IMR-90 (cell line): ENCODE measurements around the gene IL23R. TPM values are rescaled to one million over a fixed set of nuclear protein-coding genes. Genes with fewer than 3 reads are reported as not detected.

Source experiments
- ATAC-seq: fragments of 200-7000 bp; cut with Tn5 transposase; 2 replicates; pipeline ENCODE4 v1.9.1; 2020; ENCODE audit warnings: low read depth, mild to moderate bottlenecking, moderate library complexity
- BruUV-seq: library from RNA; stranded (reverse); fragments of 400-500 nt; replicated peaks from 2 replicates; lab custom pipeline; 2021; lab: Mats Ljungman, UMichigan
- CTCF ChIA-PET: fragments of 300-600 bp; formaldehyde crosslinking; extraction: SDS; loops from one replicate; lab custom pipeline; 2021; ENCODE audit warnings: antibody characterized with exemption; lab: Yijun Ruan, JAX
- POLR2A ChIA-PET: fragments of 300-600 bp; sonication (Branson Sonifier 250); formaldehyde crosslinking; loops from one replicate; lab custom pipeline; 2022; ENCODE audit warnings: antibody characterized with exemption; ENCODE audit not compliant: unreplicated experiment; lab: Charles Lee
- DNase-seq: peaks from one replicate; pipeline ENCODE4 v3.0.0; 2013
- H2AFZ ChIP-seq: replicated peaks from 2 replicates; pipeline ENCODE3; 2013; ENCODE audit warnings: low read length, mild to moderate bottlenecking; ENCODE audit not compliant: poor library complexity
- H2AK5ac ChIP-seq: 2 replicates; pipeline ENCODE4 v1.6.1; 2013; ENCODE audit warnings: low read depth, low read length, inconsistent platforms
- H2AK9ac ChIP-seq: replicated peaks from 2 replicates; pipeline ENCODE3; 2013; ENCODE audit warnings: mild to moderate bottlenecking, low read depth, low read length, moderate library complexity; ENCODE audit not compliant: poor library complexity
- H2BK120ac ChIP-seq: 2 replicates; pipeline ENCODE4 v1.6.1; 2013; ENCODE audit warnings: low read depth, low read length, inconsistent platforms
- H2BK15ac ChIP-seq: 3 replicates; pipeline ENCODE4 v1.6.1; 2013; ENCODE audit warnings: low read depth, low read length, inconsistent platforms
- H2BK20ac ChIP-seq: 2 replicates; pipeline ENCODE4 v1.6.1; 2013; ENCODE audit warnings: low read depth, mild to moderate bottlenecking, inconsistent platforms, low read length, moderate library complexity
- H2BK5ac ChIP-seq: 2 replicates; pipeline ENCODE4 v1.6.1; 2013; ENCODE audit warnings: mild to moderate bottlenecking, low read depth, low read length, inconsistent platforms; ENCODE audit not compliant: poor library complexity, severe bottlenecking
- H3K14ac ChIP-seq: replicated peaks from 2 replicates; pipeline ENCODE4 v1.6.1; 2013; ENCODE audit warnings: low read depth, low read length, inconsistent platforms
- H3K18ac ChIP-seq: 2 replicates; pipeline ENCODE4 v1.6.1; 2013; ENCODE audit warnings: low read depth, low read length, control low read depth
- H3K23ac ChIP-seq: 2 replicates; pipeline ENCODE4 v1.6.1; 2013; ENCODE audit warnings: low read depth, low read length, inconsistent platforms
- H3K27ac ChIP-seq: 2 replicates; pipeline ENCODE4 v1.5.1; 2013; ENCODE audit warnings: mild to moderate bottlenecking, control low read depth, low read length; ENCODE audit not compliant: insufficient read depth
- H3K27me3 ChIP-seq: 2 replicates; pipeline ENCODE4 v1.6.1; 2013; ENCODE audit warnings: low read length; ENCODE audit not compliant: control insufficient read depth, insufficient read depth
- H3K36me3 ChIP-seq: 2 replicates; pipeline ENCODE4 v1.6.1; 2013; ENCODE audit warnings: low read length, mixed read lengths; ENCODE audit not compliant: control insufficient read depth, insufficient read depth
- H3K4ac ChIP-seq: 2 replicates; pipeline ENCODE4 v1.6.1; 2013; ENCODE audit warnings: low read depth, low read length, inconsistent platforms
- H3K4me1 ChIP-seq: 2 replicates; pipeline ENCODE4 v1.6.1; 2013; ENCODE audit warnings: low read length, mixed read lengths; ENCODE audit not compliant: control insufficient read depth, insufficient read depth
- H3K4me2 ChIP-seq: 2 replicates; pipeline ENCODE4 v1.6.1; 2013; ENCODE audit warnings: low read depth, mild to moderate bottlenecking, control low read depth, low read length, moderate library complexity
- H3K4me3 ChIP-seq: 2 replicates; pipeline ENCODE4 v1.5.1; 2013; ENCODE audit warnings: low read depth, mild to moderate bottlenecking, control low read depth, low read length, moderate library complexity; ENCODE audit not compliant: insufficient read depth
- H3K56ac ChIP-seq: 2 replicates; pipeline ENCODE4 v1.6.1; 2013; ENCODE audit warnings: low read length, inconsistent platforms; ENCODE audit not compliant: insufficient read depth; ENCODE audit errors: extremely low read depth
- H3K79me1 ChIP-seq, 2 experiments: 2 replicates each; pipeline ENCODE4 v1.6.1; 2013; ENCODE audit warnings: low read length in 2 of 2, inconsistent platforms in 1 of 2, low read depth in 1 of 2
- H3K9ac ChIP-seq: 2 replicates; pipeline ENCODE4 v1.6.1; 2013; ENCODE audit warnings: low read depth, low read length, control low read depth
- H3K9me1 ChIP-seq: 2 replicates; pipeline ENCODE4 v1.6.1; 2013; ENCODE audit warnings: low read length, inconsistent platforms; ENCODE audit not compliant: insufficient read depth
- H3K9me3 ChIP-seq: 2 replicates; pipeline ENCODE4 v1.6.1; 2013; ENCODE audit warnings: low read length; ENCODE audit not compliant: control insufficient read depth, insufficient read depth
- H4K20me1 ChIP-seq: 2 replicates; pipeline ENCODE4 v1.6.1; 2013; ENCODE audit warnings: low read length, inconsistent platforms; ENCODE audit not compliant: insufficient read depth
- H4K5ac ChIP-seq: 2 replicates; pipeline ENCODE4 v1.6.1; 2013; ENCODE audit warnings: mild to moderate bottlenecking, low read depth, low read length, control low read depth
- H4K8ac ChIP-seq, 2 experiments: 2 replicates each; pipeline ENCODE4 v1.6.1; 2013; ENCODE audit warnings: low read depth in 2 of 2, low read length in 2 of 2, control low read depth in 1 of 2, inconsistent platforms in 1 of 2
- H4K91ac ChIP-seq: 2 replicates; pipeline ENCODE4 v1.6.1; 2013; ENCODE audit warnings: low read depth, low read length, inconsistent platforms; ENCODE audit not compliant: insufficient read depth
- CEBPB ChIP-seq: IDR thresholded peaks from 2 replicates; pipeline ENCODE4 v1.6.1; 2012; ENCODE audit warnings: low read depth, low read length, improper control_type of control experiment
- ELK1 ChIP-seq: fragments of 150-350 bp; IDR thresholded peaks from 2 replicates; pipeline ENCODE4 v1.6.1; 2016; ENCODE audit warnings: low read depth, mild to moderate bottlenecking, low read length, moderate library complexity, borderline replicate concordance
- WGBS, 2 experiments: methylation state at CpG; one replicate each; pipeline versions ENCODE4 v1.1.5 to v1.1.7; 2013; ENCODE audit warnings: missing lambda C conversion rate in 2 of 2; ENCODE audit not compliant: insufficient read length in 1 of 2; ENCODE audit errors: extremely low coverage in 2 of 2; 5-methylcytosine and 5-hydroxymethylcytosine counted together
- dilution Hi-C: fragments of 300-500 bp; cut with HindIII; formaldehyde crosslinking; loops from one replicate; pipeline ENCODE4 v1.14.3; 2018; ENCODE audit warnings: low sequenced_read_pairs; ENCODE audit not compliant: unreplicated experiment
- in situ Hi-C: fragments of 300-500 bp; cut with MboI; formaldehyde crosslinking; loops from 3 replicates; pipeline ENCODE4 v1.14.3; 2019; ENCODE audit warnings: low sequenced_read_pairs, inconsistent platforms, mixed read lengths
- intact Hi-C: fragments of 100-400 bp; cut with micrococcal nuclease; formaldehyde crosslinking; loops from 2 replicates; pipeline ENCODE4 v1.10.0; 2022
- polyA plus RNA-seq, 3 experiments: library from polyadenylated mRNA; depleted of rRNA; stranded (reverse); fragments of >200 nt; gene quantifications; 2 replicates each; pipeline ENCODE4 v1.2.3, GENCODE V29; 2012; ENCODE audit warnings: low replicate concordance in 1 of 3
- total RNA-seq: library from RNA; depleted of rRNA; stranded (reverse); fragments of >200 nt; gene quantifications from 2 replicates; pipeline ENCODE4 v1.2.3, GENCODE V29; 2012

IL23R gene
- total and polyA plus RNA-seq, 2 of the 4 experiments (the other 2 are of a cell fraction): not detected

- POLR2A ChIA-PET: no interaction called here
Measured at GRCh38 chr1:67290236-67290635, 124.0 kb downstream of the IL23R start.

More at GRCh38 chr1:67290236-67290635, 124.0 kb downstream of the IL23R start:
- ATAC-seq (no peak), DNase-seq (no peak)
- Histone ChIP-seq H3K36me3 (no peaks in the 10 kb centered on the region), H2BK15ac (no peak overlapping the region), H3K4me2 (no peak overlapping the region), H3K23ac (no peak overlapping the region), H3K4me1 (no peaks in the 10 kb centered on the region), H4K8ac (no peak overlapping the region), H3K9ac (no peak overlapping the region), H2BK5ac (no peak overlapping the region), H4K91ac (no peak overlapping the region), H2BK20ac (no peak overlapping the region), H2BK120ac (no peak overlapping the region), H2AFZ (no peak overlapping the region), H2AK9ac (no peak overlapping the region), H3K4me3 (no peak overlapping the region), H3K9me1 (no peaks in the 10 kb centered on the region), H3K18ac (no peak overlapping the region), H4K5ac (no peak overlapping the region), H3K56ac (no peak overlapping the region), H3K79me1 (no peaks in the 10 kb centered on the region), H3K27ac (no peak overlapping the region), H4K20me1 (no peaks in the 10 kb centered on the region), H2AK5ac (no peak overlapping the region), H3K4ac (no peak overlapping the region), H3K27me3 (peaks cover 5% of the 10 kb centered on the region), H3K9me3 (no peaks in the 10 kb centered on the region), H3K14ac (no peak overlapping the region)
- TF ChIP-seq CEBPB (no peak), ELK1 (no peak)
- WGBS, 2 experiments: 20% methylated on average over 1 of the region's 4 CpGs; no CpG with 5 or more reads in 1 of the 2 experiments
- no TSS peak for BruUV-seq
- in situ Hi-C loops: no loop called here
- CTCF ChIA-PET: no interaction called here
- dilution Hi-C loops: no loop called here
- intact Hi-C loops: no loop called here
